Inferior parietal cortex (tissue), 1 donor: ENCODE results near the gene FAM53B.
A peak's percentile ranks its signal among the peaks of the same experiment; 100 is the strongest.
"Not testable (repeated sequence)": the region's sequence is repeated elsewhere in the genome, so short reads cannot be mapped to it uniquely, and the experiment has no call there.

Source experiments
- DNase-seq: peaks from one replicate; pipeline ENCODE4 v3.0.0-alpha.2; 2016; ENCODE audit errors: extremely low spot score

FAM53B gene

GRCh38 chr10:124611738-124612137 is 132.4 kb downstream of the FAM53B start:
- DNase-seq, result no peak

- DNase-seq, result not testable (repeated sequence)
These were observed 133.3 kb downstream of the FAM53B start for GRCh38 chr10:124610851-124611250.

- not testable (repeated sequence) for DNase-seq
These were observed 134.0 kb downstream of the FAM53B start for GRCh38 chr10:124610186-124610585.

- DNase-seq, result no peak
These were observed 134.5 kb downstream of the FAM53B start for GRCh38 chr10:124609698-124610097.

GRCh38 chr10:124608093-124608721 is 136.0 kb downstream of the FAM53B start:
- no peak for DNase-seq

- no peak for DNase-seq
These were observed 136.5 kb downstream of the FAM53B start for GRCh38 chr10:124607693-124608092.

- no peak for DNase-seq
These were observed 137.4 kb downstream of the FAM53B start for GRCh38 chr10:124606822-124607221.

- no peak for DNase-seq
These were observed 138.0 kb downstream of the FAM53B start for GRCh38 chr10:124605856-124606812.

GRCh38 chr10:124605481-124605855 is 138.7 kb downstream of the FAM53B start:
- no peak for DNase-seq

GRCh38 chr10:124605001-124605370 is 139.2 kb downstream of the FAM53B start:
- DNase-seq, result peak; percentile 79

GRCh38 chr10:124604214-124605000 is 139.8 kb downstream of the FAM53B start:
- no peak for DNase-seq

- no peak for DNase-seq
These were observed 140.6 kb downstream of the FAM53B start for GRCh38 chr10:124603376-124604213.

GRCh38 chr10:124602646-124603365 is 141.4 kb downstream of the FAM53B start:
- no peak for DNase-seq

GRCh38 chr10:124602121-124602561 is 142.0 kb downstream of the FAM53B start:
- no peak for DNase-seq

- DNase-seq, result no peak
These were observed 142.6 kb downstream of the FAM53B start for GRCh38 chr10:124601431-124602120.

- no peak for DNase-seq
These were observed 143.2 kb downstream of the FAM53B start for GRCh38 chr10:124601016-124601415.

GRCh38 chr10:124600051-124600880 is 143.9 kb downstream of the FAM53B start:
- no peak for DNase-seq

- no peak for DNase-seq
These were observed 144.6 kb downstream of the FAM53B start for GRCh38 chr10:124599588-124600050.
